Measurements from ENCODE around the gene RNF186.
"Not testable (repeated sequence)": the region's sequence is repeated elsewhere in the genome, so short reads cannot be mapped to it uniquely, and the experiment has no call there.

RNF186 gene

DNA sequence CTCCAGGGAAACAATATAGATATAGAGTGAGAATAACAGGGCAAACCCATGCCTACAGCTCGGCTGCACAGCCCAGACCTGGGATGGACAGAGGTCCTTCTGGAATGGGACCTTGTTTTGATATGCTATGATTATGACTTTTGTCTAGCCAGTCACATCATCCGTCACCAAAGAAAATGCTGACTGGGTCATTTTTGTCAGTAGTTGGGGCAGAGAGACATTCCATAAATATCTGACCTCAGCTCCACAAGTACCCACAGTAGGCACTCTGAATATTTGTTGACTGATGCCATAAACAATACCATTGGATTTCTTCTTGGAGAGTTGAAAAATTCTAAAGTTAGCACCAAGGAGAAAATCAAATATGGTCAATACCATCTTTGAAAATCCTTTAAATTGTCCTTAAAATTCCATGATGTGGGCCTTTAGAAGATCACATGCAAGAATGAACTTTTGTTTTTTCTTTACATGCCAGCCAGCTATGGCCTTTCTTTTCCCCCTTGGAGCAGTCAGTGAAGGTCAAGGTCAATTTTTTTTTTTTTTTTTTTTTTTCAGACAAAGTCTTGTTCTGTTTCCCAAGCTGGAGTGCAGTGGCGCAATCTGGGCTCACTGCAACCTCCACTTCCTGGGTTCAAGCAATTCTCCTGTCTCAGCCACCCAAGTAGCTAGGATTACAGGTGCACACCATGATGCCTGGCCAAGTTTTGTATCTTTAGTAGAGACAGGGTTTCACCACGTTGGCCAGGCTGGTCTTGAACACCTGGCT, 22.7 kb downstream of the RNF186 start:
- no peak for DNase-seq

DNA sequence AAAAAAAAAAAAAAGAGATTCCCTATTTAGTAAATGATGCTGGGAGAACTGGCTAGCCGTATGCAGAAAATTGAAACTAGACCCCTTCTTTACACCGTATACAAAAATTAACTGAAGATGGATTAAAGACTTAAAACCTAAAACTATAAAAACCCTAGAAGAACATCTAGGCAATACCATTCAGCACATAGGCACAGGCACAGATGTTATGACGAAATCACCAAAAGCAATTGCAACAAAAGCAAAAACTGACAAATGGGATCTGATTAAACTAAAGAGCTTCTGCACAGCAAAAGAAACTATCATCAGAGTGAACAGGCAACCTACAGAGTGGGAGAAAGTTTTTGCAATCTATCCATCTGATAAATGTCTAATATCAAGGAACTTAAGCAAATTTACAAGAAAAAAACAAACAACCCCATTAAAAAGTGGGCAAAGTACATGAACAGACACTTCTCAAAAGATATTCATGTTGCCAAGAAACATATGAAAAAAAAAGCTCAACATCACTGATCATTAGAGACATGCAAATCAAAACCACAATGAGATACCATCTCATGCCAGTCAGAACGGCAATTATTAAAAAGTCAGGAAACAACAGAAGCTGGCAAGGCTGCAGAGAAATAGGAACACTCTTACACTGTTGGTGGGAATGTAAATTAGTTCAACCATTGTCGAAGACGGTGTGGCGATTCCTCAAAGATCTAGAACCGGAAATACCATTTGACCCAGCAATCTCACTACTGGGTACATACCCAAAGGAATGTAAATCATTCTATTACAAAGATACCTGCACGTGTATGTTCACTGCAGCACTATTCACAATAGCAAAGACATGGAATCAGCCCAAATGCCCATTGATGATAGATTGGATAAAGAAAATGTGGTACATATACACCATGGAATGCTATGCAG, 24.8 kb downstream of the RNF186 start:
- DNase-seq: not testable (repeated sequence)

DNA sequence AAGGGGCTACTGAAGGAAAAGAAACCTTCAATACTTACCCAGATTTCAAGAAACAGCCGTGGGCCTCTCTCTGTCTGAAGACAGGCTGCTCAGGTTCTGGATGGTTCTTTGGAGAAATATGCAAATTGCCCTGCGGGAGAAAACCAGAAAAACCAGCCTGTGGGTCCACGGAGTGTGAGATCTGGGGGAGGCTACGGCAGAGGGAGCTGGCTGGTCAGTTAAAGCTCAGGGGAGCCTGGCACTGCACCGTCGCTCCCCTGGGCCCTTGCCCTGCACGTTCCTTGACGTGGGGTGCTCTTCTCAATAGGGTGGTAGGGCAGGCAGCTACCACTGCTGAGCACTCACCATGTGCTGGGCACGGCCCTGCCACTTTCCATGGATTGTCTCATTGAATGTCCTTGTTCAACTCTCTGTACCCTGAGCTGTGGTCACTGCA, 28.1 kb downstream of the RNF186 start:
- no peak for DNase-seq

DNA sequence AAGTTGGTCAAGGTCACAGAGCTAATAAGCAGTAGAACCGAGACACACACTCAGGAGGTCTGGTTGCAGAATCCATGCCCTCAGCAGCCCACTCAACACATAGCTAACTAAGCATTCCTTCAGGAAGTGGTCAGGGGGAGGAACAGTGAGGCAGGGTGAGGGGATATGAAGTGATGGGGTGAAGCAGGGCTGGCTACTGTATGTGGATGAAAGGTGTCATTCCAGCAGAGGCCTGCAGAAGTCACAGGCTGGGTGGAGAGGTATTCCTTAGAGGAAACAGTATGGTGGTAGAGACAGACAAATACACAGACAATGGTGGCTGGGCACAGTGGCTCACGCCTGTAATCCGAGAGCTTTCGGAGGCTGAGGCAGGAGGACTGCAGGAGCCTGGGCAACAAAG, 29.4 kb downstream of the RNF186 start:
- no peak for DNase-seq

DNA sequence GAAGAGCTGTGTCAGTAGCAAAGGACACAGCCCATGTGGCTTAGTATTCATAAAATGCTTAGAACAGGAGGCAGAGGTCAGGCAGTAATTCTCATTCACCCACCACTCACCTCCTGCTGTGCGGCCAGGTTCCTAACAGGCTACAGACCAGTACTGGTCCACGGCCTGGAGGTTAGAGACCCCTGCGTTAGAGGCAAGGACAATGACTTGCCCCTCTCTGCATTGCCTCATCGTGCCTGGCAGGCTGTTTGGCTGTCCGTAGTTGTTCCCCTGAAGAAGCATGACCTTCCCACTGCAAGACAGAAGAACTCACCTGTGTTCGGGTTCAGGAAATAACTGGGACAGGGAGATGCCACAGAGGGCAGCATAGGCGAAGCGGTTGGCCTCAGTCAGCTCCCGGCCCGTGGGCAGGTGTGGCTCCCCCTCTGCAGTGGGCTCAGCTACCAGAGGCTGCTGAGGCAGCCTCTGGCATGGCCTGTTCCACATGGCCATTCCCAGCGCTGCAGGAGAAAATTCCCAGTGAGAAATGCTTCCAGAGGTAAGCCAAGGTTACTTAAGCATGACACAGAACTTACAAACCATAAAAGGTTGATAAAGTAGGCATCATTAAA, 34.7 kb downstream of the RNF186 start:
- DNase-seq: no peak

DNA sequence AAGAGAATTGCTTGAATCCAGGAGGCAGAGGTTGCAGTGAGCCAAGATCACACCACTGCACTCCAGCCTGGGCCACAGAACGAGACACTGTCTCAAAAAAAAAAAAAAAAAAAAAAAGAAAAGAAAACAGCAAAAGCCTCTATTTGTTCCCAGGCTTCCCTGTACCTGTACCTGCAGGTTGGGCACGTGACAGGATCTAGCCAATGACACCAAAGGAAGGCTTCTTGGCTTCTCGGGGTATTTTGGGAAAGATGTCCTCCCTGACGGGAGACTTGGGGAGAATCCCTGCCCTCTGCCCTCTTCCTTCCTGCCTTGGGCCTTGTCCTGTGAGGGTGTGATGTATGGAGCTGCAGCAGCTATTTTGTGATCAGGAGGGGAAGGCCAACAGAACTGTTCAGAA, 38.1 kb downstream of the RNF186 start:
- DNase-seq: no peak

DNA sequence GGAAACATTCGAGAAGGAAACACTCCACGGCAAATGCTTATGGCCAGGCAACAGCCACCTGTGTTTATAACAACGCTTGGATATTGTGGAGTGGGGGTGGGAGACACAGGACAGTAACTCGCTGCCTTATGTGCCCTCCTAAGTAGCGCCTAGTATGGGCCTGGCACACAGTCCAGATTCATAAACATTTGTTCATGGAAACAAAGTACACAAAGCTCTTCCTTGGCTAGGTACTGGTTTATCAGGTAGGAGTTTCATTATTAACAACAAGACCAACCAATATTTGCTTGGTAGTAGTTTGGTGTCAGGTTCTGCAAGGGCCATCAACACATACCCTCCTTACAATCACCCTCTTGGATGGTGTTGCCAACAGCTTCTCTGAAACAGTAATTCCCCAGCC, 38.8 kb downstream of the RNF186 start:
- no peak for DNase-seq

DNA sequence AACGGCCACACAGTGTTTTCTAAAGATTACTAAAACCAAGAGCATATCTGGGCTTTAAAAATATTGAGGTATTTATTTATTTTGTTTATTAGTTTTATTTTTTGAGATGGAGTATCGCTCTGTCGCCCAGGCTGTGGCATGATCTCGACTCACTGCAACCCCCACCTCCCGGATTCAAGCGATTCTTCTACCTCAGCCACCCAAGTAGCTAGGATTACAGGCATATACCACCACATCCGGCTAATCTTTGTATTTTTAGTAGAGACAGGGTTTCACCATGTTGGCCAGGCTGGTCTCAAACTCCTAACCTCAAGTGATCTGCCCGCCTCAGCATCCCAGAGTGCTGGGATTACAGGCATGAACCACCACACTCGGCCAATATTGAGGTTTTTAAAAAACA, 39.3 kb downstream of the RNF186 start:
- DNase-seq: no peak

DNA sequence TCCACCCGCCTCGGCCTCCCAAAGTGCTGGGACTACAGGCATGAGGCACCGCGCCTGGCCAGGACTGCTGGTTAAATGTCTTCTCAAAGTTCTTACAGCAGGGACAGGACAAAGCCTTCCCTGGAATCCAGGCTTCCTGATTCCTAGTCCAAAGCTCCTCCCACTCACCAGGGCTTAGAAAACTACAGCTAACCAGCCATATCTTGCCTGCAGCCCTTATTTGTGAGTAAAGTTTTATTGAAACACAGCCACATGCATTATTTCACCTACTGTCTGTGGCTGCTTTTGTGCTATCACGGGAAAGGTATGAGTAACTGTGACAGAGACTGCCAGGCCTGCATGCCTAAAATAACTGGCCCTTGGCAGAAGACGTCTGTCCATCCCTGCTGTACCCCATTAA, 39.8 kb downstream of the RNF186 start:
- DNase-seq: no peak

DNA sequence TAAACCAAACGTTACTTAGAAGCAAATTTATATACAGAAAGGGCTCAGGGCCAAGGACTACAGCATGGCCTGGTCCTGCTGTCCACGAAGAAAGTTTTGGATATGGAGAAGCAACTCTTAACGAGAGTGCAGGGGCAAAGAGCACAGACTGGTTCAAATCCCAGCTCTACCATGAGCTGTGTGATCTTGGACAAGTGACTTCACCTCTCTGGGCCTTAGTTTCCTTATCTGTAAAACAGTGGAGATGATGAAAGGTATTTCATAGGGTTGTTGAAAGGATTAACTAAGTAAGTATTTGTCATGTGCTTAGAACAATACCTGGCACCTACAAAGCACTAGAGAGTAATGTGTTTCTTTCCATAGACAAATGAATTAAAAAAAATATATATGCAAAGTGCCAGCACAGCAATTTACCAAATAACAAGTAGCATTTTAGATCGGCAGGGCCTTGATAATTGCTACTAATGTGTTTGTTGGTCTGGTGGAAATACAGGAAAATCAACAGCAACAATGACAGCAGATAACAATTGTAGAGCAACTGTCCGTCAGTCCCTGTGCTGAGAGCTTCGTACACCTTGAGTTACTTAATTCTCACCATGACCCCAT, 40.8 kb downstream of the RNF186 start:
- DNase-seq: no peak

DNA sequence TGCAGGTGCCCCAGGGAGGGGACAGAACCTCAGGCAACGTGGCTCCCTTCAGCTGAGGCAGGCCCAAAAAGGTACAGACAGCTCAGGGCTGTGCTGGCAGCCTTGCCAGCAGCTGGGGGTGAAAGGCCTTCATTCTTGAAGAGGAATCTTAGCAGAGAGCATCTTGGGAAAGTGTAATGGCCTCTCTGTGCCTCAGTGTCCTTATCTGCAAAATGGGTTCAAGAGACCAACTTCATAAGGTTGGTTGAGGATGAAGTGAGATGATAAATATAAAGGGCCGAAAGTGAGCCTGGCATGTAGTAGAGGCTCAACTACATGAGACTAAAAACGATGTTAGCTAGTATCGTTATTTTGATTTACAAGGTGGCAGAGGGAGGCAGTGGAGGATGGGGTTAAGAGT, 41.6 kb downstream of the RNF186 start:
- no peak for DNase-seq

DNA sequence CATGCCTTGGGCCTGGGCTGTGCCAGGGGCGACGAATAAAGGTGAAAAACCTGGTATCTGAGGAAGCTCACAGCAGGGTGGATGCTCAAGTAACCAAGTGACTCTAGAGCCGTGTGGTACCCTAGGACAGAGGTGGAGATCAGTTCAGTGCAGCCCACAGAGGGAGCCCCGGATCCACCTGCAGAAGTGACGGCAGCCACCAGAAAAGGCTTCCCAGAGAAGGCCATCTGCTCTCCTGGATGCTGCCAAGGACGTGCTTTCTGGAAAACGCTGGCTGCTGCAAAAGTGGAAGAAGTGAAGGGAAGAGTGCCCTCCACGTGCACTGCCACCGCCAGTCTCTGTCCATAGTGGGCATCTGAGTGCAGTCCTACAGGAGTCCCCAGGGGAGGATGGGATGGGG, 43.0 kb downstream of the RNF186 start:
- no peak for DNase-seq

DNA sequence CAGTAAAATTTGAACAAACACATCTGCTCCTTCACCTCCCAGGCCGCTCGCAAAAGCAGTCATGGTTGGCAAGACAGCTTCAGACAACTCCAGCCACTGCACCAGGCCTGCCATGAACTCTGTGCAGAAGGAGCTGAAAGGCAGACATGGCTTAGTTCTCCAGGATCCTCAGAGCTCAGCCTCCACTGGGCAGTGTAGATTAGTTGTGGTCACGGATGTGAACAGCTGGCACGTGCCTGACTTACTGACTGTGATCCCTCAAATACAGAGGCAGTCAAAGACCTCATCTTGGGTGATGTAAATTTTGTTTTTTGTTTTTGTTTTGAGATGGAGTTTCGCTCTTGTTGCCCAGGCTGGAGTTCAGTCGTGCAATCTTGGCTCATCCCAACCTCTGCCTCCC, 43.7 kb downstream of the RNF186 start:
- DNase-seq: no peak

DNA sequence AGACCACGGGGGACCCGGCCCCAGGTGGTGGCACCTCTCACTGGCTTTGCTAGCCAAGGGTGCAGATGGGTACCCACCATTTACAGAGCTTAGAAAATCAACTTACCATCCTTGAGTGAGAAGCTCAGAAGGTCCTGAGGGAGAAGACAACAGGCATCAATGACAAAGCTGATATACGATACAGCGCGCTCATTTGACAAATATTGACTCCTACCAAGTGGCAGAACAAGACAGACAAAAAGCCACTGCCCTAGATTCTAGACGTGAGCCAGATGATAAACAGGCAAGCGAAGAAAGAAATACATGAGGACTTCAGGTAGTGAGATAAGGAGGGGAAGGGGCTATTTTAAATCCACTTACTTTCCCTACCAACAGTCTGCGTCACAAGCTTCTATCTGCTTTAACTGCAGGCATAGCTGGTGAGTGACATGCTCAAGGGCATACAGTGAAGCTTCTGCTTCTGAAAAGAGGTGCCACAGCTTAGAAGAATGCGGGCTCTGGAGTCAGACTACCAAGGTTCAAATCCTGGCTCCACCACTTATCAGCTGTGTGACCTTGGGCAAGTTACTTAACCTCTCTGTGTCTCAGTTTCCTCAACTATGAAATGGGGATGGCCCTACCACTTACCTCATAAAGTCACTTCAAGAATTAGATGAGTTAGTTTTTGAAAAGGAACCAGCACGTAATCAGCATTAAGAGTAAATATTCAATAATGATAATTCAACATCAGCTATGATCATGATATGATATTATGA, 44.5 kb downstream of the RNF186 start:
- no peak for DNase-seq

DNA sequence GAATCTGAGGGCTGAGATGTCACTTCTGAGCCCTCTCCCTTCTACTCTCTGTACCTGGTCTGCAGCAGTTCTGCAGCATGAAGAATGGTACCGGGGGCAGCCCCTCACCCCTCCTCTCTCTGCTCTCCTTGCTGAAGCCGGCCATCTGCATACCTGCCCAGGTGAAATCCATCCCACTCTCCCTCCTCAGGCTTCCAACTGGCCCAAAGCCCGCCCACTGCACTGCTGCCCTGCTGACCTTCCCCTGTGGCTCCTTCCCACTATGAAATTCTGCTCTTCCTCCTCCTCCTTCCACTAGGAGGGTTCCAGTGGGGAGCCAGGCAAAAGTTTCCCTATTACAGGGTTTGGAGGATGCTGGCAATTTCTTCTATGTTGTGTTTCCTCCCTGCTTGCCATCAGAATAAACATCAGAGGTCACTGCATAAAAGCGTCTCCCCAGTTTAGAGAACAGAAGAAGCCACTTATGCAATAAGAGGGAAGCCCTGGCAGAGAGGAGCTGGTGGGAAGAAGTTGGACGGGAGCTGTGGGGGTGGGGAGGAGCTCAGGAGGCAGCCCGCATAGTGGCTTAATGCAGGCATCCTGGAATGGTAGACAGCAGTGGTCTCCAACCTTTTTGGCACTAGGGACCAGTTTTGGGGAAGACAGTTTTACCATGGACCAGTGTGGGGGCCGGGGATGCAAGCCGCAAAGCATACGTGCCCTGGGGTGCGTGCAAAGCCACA, 45.7 kb downstream of the RNF186 start:
- DNase-seq: no peak

DNA sequence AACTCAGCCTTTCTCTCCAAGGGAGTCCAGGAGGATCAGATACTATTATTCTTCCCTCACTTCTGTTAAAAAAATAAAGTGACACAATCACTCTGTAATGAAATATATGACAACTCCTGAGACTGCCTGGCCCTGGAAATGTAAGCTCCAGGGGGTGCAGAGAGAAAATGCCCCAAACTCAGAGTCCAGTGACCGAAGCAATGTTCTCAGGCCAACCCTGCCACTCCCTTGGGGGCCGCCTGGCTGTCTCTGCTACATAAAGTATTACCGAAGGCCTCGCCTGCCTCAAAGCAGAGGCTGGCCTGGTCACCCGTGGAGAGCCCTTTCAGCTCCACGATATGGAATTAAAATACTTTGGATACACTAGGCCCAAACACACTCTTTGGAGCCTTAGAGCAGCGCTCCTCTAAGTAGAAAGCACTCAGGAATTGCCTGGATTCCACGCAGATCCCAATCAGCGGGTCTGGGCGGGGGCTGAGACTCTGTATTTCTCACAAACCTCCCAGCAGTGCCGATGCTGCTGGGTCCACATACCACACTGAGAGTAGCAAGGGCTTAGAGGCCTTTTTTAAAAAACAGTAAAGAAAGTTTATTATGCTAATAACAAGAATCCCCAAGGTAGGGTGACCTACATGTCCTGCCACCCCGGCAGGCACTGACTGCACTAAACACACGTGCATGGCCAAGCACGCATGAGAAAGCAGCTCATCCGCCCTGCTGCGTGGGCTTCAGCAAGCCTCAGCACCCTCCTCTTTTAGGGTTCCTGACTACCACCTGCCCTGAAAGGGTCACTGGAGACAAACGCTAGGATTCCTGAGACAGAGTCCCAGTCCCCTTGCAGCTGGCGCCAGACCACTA, 46.5 kb downstream of the RNF186 start:
- no peak for DNase-seq

DNA sequence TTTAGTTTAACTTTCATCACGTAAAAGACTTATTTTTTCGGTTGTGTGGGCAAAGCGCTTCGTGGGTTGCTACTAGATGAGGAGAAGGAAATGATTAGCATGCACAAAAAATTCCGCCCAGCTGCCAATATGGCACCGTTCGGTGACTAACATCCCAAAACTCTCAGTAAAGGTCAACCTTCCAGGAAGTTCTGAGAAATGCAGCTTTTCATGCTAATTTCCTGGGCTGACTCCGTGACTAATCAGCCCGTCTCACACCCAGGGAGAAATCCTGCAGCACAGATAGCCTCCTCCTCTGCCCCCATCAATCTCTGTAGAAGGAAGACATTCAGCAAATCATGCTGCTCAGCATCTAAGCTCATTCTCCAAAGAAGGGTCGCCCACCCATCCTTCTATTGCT, 49.5 kb downstream of the RNF186 start:
- DNase-seq: no peak

DNA sequence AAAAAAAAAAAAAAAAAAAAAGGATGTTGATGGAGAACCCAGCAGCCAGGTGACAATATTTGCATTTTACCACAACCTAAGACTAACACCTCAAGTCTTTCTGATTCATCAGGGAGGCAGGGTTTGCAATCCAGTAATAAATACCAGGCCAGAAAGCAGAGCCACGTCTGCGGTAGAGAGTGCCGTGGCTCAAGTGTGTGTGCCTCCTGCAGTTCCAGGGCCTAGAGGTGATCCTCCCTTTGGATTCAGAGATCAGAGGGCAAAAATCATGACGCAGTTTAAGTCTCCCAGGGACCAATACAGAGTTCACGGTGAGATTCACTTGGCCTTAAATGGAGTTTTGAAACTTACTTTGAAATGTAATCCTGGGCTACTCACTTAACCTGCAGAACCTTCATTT, 50.2 kb downstream of the RNF186 start:
- DNase-seq: no peak

Measured in right hindlimb (tissue), 1 donor.